HG02623 (cell line): Measurements from ENCODE around the gene IDH3G.

Source experiments
- ATAC-seq: cut with Tn5 transposase; IDR thresholded peaks from one replicate; pipeline ENCODE4 v1.9.1; 2021; ENCODE audit warnings: moderate library complexity; ENCODE audit not compliant: unreplicated experiment

IDH3G gene

DNA sequence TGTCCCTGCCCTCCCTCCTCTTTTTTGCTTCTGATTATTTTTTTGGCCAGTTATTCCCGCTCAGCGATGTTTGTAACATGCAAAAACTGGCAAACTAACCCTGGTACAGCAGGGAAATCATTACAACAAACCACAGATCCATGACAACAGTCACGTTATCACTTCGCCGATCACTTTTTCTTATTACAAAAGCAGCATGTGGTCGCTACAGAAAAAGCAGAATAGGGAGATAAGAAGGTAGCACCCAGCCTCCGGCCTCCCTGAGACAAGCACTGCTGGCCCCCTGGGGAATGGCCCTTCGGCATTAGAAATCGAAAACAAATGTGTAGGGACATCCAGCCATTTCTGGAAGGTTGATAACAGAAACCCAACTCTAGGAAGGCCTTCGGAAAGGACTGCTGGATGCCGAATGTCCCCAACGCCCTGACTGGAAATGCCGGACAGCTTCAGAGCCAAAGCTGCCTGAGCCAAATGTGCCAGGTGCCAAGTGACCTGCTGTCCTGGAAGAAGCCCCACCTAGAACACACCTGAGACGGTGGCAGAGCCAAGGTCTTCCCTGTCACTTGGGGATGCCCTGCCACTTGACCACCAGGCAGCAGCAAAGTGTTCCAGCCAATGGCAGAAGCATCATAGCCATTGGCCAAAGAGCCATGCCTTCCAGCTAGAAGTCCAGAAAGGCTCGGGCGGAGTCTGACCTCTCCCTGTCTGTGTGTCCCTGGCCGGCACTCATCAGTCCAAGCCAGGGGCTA is 2.9 kb downstream of the IDH3G start:
- ATAC-seq: no peak

DNA sequence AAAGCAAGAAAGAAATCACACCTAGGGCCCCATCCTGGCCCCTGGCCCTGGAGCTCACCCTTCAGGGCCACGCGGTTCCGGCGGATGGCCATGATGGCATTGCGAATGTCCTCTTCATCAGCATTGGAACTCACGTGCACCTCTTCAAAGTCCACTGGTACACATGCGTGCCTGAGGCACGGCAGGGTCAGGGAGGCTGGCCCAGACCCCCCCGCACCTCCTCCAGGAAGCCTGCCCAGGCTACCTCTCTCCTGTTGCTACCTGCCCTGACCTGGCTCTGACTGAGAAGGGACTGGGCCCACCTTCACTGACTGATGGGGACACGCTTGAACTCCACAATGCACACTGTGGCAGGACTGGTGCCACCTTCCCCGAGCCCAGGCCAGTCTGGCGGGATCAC is 4.5 kb downstream of the IDH3G start:
- ATAC-seq: no peak

DNA sequence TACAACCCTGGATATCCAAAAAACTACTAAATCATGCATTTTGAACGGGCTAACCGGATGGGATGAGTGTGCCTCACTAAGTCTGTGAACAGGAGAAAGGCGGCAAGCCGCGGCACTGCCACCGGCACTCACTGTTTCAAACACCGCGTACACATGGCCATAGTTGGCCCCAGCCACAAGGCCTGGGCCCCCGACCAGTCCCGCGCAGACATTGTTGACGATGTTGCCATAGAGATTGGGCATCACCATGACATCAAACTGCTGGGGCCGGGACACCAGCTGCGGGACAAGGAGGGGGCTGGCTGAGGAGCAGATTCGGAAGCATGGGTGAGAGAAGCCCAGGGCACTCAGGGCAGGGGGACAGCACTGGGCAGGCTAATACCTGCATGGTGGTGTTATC is 7.5 kb downstream of the IDH3G start:
- ATAC-seq: no peak

- ATAC-seq: no peak
These were observed 9.7 kb downstream of the IDH3G start for GRCh38 chrX:153784325-153784967.

DNA sequence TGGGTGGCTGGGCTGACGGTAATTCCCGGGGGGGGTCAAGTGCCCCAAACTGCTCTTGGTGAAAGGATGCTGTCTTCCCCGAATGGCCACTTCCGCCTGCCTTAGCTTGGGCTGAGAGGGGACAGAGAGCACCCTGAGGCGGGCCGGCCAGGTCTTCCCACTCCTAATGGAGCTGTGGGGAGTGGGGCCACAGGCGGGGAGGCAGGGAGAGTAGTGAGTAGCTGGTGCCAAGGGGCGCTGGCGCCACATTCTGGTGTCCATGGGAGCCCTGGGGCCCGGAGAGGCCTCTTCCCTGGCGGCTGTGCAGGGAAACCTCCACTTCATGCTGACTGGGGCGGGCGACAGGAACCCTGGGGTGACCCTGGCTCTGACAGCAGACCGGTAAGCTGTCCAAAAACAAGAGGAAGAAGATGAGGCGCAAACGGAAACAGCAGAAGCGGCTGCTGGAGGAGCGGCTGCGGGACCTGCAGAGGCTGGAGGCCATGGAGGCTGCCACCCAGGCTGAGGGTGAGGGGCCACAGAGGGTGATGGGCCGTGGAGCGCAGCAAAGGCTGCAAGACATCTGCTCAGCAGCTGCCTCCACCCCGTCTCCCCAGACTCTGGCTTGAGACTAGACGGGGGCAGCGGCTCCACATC is 10.7 kb downstream of the IDH3G start:
- no peak for ATAC-seq

- no peak for ATAC-seq
These were observed 11.3 kb downstream of the IDH3G start for GRCh38 chrX:153782871-153783270.

DNA sequence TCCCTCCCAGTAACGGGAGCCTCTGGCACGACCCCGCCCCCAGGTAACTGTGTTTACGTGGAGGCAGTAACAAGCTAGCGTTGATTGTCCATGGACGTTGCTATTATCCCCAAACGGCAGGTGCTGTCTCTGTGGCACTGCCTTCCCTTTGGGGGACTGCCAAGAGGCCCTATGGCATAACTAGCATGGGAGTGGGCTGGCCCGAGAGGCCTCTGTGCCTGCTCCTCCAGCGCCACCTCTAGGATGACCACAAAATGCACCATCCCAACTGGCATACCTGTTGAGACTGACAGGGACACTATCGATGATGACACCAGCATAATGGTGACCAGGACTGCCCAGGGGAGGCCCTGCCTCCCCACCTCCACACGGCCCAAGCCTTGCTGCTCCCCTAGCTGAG is 11.9 kb downstream of the IDH3G start:
- no peak for ATAC-seq

- ATAC-seq: no peak
These were observed 12.6 kb downstream of the IDH3G start for GRCh38 chrX:153781428-153782047.

DNA sequence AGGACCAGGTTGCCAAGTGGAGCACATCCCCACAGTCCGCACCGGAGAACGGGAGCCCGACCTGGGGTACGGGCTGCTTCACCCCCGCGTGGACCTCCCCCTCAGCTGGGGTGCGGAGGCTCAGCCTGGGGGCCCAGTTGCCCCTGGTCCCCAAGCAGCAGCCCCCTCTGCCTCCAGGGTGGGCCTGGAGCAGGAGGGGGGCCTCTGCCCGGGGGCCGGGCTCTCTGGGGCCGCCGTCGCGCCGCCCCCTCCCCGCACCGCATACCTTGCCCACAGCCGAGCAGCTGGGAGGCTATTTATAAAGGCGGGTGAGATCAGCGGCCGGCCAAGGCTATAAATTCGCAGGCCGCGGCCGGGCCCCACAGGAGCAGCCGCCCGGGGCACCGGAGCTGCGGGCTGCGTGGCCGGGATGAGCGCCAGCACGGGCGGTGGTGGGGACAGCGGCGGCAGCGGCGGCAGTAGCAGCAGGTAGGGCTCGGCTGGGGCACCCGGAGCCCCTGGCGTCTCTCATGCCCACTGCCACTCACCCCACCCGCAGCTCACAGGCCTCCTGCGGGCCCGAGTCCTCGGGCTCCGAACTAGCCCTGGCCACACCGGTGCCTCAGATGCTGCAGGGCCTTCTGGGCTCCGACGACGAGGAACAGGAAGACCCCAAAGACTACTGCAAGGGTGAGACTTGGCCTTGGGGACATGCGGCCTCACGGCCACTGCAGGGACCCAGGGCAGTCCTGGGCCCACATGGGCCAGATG is 13.3 kb downstream of the IDH3G start, which contains the start of gene SRPK3:
Gene SRPK3 (plus strand): TSS at position 364 of the 750 bp plus-strand sequence. CDS start 46 bp downstream, at position 410.
- ATAC-seq: no peak

GRCh38 chrX:153779891-153780677 is 14.1 kb downstream of the IDH3G start:
- ATAC-seq: no peak

GRCh38 chrX:153778684-153779101 is 15.5 kb downstream of the IDH3G start:
- no peak for ATAC-seq

DNA sequence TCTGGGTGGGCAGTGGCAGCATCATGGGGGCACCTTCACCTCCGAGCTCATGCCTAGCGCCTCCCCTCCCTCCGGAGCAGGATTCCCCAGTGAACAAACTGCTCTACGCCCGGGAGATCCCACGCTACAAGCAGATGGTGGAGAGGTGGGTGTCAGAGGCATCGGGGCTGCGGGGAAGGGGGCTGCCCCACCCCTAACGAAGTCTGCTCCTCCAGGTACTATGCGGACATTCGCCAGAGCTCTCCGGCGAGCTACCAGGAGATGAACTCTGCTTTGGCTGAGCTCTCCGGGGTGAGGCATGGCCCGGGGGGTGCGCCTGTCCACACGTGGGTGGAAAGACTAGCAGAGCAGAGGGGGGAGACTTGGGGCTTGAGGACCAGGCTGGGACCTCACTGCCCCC is 16.0 kb downstream of the IDH3G start:
- ATAC-seq: no peak

DNA sequence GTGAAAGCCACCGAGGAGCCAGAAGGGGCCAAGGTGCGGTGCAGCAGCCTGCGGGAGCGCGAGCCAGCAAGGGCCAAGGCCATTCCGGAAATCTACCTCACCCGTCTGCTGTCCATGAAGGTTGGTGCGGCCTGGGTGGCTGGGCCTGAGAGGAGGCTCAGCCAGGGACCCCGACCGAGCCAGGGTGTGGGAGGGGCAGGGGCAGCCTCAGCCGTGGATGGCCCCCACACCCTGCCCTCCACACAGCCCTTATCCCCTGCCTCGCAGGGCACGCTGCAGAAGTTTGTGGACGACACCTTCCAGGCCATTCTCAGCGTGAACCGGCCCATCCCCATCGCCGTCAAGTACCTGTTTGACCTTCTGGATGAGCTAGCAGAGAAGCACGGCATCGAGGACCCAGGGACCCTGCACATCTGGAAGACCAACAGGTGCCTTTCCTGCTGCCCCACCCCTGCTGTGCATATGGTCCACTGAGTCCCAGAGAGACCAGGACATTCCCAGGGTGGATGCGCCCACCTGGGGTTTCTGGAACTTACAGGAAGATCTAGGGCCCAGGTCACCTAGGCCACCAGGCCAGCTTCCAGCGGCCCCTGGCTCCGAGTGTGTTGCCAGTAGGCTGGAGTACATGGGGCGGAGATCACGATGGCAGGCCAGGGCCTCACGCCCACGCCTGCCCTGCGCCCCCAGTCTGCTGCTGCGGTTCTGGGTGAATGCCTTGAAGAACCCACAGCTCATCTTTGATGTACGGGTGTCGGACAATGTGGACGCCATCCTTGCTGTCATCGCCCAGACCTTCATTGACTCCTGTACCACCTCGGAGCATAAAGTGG is 16.7 kb downstream of the IDH3G start:
- ATAC-seq: no peak

DNA sequence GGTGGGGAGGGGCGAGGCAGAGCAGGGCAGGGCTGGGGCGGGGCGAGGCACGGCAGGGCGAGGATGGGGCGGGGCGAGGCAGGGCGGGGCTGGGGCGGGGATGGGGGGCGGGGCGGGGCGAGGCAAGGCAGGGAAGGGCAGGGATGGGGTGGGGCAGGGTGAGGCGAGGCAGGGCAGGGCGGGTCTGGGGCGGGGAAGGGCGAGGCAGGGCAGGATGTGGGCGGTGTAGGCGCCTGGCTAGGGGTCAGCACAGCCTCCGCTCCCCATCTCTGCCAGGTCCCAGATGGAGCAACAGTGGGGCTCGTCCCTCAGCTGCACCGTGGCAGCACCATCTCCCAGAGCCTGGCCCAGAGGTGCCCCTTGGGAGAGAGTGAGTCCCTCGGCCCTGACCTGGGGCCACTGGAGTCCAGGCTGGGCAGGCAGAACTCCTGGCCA is 17.5 kb downstream of the IDH3G start:
- ATAC-seq: no peak

DNA sequence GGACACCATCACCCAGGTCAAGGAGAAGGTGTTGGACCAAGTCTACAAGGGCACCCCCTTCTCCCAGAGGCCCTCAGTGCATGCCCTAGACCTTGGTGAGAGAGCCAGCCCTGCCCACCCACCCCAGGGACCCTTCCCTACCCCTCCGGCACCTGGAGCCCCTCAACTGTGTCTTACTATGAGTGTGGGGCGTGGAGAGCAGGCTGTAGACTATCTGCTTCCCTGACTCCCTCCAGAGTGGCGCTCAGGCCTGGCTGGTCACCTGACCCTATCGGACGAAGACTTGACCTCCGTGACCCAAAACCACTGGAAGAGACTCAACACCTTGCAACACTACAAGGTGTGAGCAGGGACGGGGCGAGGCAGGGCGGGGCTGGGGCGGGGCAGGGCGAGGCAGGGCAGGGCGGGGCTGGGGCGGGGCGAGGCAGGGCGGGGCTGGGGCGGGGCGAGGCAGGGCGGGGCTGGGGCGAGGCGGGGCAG is 18.0 kb downstream of the IDH3G start:
- ATAC-seq: no peak

DNA sequence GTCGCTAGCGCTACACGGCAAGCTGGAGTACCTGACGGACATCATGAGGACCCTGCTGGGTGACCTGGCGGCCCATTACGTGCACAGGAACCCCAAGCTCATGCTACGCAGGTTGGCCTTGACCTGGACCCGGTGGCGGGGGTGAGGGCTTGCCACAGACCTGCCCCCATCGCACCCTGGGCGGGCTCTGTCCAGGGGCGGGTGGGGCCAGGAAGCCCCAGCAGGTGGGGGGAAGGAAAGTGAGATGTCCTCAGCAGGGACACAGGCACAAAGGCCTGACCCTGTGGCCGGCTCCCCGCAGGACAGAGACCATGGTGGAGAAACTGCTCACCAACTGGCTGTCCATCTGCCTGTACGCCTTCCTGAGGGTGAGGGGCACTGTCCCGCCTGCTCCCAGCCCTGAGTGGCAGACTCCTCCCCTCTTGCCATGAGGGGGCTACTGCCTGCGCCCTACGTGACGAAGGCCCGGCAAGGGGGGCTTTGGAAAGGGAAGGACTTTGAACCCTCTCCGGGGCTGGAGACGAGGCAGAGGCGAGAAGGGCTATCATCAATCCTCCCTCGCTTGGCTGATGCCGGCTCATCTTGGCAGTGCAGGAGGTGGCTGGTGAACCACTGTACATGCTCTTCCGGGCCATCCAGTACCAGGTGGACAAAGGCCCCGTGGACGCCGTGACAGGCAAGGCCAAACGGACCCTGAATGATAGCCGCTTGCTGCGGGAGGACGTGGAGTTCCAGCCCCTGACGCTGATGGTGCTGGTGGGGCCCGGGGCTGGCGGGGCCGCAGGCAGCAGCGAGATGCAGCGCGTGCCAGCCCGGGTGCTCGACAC is 18.7 kb downstream of the IDH3G start:
- no peak for ATAC-seq

- ATAC-seq: no peak
These were observed 19.4 kb downstream of the IDH3G start for GRCh38 chrX:153774576-153775292.
